HG03064 (cell line): ENCODE data around the gene CMTM5.
"Not testable (repeated sequence)": the region's sequence is repeated elsewhere in the genome, so short reads cannot be mapped to it uniquely, and the experiment has no call there.

Experiments used
- ATAC-seq: cut with Tn5 transposase; IDR thresholded peaks from one replicate; pipeline ENCODE4 v1.9.1; 2021; ENCODE audit warnings: low read depth; ENCODE audit not compliant: unreplicated experiment

The CMTM5 gene

DNA sequence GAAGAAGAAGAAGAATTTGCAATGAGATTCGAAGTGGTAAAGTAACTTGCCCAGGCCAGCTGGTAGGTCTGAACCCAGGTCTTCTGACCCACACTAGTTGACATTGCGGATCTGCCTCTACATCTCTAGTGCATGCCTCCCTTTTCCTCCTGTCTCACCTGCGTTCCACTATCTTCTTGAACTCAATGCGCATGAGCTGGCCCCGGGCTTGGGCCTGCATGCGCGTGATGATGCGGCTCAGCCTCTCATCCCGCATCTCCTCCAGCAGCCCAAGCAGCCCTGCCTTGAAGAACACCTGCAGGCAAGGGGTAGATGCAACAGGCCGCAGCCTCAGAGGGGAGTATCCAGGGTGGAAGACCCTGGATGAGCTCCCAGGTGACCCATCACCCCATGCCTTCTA is 19.3 kb downstream of the CMTM5 start:
- ATAC-seq: no peak

DNA sequence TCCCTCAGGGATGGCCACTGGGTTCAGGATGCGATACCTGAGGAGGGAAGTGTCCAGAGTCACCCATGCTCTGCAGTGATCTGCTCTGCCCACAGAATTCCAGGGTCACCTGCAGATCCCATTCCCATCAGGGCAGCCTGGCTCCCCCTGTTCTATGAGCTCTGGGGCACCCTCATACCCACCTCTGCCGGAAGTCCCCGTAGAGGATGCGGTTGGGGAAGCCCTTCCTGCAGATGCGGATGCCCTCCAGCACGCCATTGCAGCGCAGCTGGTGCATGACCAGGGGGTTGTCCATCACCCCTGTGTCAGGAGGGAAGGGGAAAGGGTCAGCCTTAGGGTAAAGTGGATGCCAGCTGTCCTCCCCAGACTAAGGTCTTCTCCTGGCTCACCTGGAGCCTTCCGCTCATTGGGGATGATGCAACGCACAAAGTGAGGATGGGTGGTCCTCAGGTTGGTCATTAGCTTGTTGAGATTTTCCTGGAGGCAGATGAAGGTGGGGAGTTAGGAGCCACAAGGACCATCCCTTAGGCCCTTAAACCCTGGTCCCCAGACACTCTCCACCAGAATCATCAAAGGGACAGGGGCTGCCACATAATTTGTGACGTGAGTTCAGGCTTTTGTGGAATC is 20.0 kb downstream of the CMTM5 start:
- no peak for ATAC-seq

DNA sequence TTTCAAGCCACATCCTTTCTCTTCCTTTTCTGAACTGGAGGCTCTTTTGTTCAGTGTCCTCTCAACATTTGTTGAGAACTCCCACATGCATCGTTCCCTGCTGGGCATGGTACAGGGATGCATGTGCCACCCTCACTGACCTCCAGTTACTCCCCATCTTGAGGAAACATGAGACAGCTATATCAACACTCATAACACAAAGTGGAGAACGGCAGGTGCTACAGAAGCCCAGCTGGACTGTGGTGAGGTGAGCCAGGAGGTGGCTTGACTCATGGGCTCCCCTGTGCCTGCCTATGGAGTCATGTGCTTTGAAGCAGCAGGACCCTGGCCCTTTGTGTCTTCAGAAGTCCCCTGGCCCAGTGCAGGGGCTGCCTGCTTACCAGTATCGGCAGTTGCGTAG is 21.5 kb downstream of the CMTM5 start:
- ATAC-seq: no peak

DNA sequence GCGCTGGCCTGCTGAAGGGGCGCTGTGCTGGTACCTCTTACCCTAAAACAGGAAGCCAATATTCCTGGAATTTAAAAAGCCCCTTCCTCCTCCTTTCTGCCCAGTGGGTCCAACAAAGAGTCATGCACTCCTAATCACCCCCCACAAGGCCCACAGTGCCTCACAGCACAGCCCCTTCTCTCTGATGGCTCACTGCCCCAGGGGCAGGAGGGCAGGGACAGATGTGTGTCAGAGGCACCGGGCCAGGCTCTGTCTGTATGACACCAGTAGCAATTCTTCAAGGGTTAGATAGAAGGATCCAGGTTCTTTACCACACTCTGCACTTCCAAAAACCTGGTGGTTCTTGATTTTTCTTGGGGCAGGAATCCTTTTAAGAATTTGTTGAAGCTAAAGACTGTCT is 22.3 kb downstream of the CMTM5 start:
- ATAC-seq: no peak

DNA sequence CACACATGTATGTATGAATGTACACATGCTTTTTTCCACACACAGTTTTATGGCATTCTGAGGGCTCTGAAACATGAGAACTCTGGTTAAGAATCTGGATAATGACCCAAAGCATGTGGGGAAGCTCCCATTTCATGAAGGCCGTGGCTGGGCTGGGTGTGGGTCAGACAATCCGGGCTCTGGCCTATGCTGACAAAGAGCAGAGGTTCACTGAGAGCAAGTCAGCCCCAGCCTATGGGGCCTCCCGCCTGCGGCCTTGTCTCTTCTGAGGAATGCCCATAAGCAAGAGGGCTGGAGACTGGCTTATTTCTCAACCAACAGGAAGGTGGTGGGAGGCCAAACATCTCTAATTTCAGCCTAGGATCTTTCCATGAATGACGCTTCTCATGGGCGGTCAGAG is 22.7 kb downstream of the CMTM5 start:
- no peak for ATAC-seq

DNA sequence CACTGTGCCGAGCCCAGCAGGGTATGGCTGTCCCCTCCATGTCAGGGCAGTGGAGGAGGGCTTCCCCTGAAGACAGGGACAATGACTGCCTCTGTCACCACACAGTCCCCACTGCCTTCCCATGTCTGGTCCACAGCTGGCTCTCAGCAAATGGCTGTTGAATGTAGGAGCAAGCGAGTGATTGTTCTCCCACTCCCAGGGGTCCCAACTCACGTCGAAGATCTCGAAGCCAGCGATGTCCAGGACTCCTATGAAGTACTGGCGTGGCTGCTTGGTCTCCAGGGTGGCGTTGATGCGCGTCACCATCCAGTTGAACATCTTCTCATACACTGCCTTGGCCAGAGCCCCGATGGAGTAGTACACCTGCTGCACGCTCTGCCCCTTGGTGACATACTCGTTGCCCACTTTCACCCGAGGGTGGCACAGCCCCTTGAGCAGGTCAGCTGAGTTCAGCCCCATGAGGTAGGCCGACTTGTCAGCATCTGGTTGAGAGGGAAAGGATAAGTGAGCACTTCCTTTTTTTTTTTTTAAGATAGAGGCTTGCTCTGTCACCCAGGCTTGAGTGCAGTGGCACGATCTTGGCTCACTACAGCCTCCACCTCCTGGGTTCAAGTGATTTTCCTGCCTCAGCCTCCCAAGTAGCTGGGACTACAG is 23.8 kb downstream of the CMTM5 start:
- not testable (repeated sequence) for ATAC-seq

DNA sequence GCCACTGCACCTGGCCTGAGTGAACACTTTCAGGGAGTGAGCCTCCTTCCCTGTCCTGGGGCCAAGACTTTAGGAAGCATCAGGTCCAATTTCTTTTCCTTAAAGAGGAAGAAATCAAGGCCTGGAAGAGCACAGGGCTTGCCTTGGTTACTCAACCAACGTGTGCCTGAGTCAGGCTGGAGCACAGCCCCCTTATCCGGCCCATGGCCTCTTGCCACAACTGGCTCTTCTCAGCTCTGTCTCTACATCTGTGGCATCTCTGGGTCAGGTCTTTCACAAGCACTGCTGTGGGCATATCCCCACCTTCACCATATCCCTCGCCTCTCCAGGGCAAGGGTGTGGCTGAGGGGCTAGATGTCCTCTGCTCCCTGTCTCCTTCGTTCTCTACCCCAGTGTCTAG is 24.4 kb downstream of the CMTM5 start:
- ATAC-seq: no peak

DNA sequence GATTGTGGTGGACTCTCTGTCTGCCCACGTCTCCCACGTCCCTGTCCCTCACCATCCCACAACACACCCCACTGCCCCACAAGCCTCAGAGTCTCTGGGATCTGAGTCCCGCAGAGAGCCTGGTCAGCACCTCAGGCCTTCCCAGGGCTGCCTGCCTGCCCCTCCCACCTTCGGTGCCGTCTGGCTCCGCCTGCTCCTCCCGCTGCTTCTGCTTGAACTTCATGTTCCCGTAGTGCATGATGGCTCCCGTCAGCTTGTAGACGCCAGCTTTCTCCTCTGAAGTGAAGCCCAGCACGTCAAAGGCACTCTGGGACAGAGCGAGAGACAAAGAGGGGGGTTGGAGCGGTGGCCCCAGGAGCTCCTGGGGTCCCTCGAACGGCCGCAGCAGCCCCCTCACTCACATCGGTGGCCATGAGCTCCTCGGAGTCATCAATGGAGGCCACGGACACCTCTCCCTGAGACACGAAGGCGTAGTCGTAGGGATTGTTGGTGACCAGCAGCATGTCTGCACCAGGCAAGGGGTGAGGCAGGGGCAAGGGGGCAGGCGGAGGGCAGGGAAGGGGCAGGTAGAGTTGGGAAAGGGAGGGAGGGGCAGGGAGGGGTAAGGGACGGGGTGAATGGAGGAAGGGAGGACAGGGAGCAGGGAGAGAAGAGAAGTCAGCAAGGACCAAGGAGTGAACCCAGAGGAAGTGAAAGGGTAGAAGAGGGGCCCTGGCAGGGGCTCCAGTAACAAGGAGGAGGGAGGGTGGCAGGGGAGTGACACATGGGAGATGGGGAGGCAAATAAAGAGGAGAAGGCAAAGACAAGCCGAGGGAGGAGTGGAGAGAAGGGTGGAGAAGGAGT is 25.7 kb downstream of the CMTM5 start:
- ATAC-seq: no peak

DNA sequence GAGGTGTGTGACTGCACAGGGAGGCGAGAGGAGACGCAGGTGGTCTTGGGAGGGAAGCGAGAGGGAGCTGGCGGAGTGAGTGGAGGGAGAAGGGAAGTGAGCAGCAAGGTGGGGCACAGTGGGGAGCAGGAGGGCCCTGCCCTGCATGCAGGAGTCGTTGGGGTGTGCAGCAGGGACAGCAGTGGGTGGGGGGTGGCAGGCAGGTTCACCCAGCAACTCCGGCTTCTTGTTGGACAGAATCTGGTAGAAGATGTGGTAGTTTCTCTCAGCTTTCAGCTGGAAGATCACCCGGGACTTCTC is 26.2 kb downstream of the CMTM5 start:
- ATAC-seq: no peak

DNA sequence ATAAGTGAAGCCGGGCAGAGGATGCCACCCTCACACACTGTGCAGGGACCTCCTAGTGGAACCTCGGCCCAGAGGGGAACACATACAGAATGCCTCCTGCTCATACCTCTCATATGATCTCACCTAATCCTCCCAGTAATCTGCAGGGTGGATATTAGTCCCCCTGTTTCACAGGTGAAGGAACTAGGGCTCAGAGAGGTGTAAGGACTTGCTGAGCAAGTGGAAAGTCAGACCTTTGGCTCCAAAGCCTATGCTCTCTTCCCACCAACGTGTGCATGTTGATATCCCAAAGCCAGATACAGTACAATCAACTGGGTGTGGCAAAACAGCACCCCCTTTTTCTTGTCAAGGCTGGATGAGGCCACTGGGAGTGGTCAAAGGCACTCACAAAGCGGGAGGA is 27.1 kb downstream of the CMTM5 start:
- ATAC-seq: no peak

DNA sequence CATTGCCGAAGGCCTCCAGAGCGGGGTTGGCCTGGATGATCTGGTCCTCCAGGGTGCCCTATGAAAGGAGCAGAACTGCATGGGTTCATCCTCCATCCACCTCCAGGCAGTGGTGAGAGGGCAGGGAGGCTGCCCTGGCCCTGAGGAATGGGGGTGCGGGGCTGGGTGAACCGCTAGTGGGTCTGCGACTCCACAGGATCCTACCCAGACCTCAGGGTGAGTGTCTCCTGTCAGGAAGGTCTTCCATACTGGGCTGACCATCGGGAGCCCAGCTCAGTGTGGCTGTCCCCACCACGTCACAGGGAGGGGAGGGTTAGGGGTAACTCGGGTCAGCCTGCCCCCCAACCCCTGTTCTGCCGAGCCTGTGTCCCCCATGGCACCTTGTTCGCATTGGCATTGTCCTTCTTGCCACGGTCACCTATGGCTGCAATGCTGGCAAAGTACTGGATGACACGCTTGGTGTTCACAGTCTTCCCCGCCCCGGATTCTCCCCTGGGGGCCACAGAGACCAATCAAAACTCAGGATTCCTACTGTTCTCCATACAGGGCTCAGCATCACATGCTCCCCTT is 27.6 kb downstream of the CMTM5 start:
- ATAC-seq: no peak

DNA sequence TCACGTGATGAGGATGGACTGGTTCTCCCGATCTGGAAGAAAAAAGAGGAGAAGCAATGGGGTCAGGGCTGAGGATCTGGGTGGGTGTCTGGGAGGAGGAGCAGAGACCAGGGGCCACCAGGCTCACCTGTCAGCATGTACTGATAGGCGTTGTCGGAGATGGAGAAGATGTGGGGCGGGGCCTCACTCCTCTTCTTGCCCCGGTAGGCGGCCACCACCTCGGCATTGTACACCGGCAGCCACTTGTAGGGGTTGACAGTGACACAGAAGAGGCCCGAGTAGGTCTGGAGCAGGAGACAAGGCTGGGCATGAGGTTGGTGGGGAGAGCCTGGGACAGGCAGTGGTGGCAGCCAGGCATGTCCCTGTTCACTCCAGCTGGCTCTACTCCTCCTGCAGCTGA is 28.2 kb downstream of the CMTM5 start:
- no peak for ATAC-seq

DNA sequence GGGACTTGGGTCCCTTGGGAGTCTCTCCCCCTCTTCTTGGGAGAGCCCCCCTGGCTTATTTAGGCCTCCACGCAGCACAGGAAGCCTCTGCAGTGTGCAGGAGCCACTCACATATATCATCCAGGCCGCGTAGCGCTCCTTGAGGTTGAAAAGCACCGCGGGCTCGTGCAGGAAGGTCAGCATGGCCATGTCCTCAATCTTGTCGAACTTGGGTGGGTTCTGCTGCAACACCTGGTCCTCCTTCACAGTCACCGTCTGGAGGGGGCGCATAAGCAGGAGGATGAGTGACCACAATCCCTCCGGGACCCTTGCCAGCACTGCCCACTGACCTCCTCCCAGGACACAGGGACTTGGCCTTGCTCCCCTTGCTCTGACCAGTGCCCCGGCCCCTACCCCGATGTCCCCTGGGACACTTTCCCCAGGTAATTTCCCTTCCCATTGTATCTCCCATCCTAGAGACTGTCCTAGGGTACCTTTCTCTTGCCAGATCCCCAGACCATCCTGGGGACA is 28.7 kb downstream of the CMTM5 start:
- ATAC-seq: no peak

DNA sequence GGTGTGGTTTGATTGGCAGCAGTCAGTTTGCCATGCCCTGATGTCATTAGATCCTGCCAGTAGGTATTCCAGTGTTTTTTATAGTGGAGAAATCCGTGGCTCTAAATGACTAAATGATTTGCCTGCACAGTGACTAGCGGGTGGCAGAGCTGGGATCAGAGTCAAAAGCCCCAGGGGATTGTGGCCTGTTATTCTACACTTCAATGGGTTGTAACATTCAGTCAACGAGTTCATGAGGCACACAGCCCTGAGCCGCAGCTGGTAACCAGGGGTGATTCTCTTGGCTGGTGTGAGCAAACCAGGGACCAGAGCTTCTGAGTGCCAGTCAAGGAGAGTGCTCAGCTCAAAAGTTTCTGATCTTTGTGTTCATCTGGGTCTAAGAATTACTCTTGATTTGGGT is 29.4 kb downstream of the CMTM5 start:
- no peak for ATAC-seq

DNA sequence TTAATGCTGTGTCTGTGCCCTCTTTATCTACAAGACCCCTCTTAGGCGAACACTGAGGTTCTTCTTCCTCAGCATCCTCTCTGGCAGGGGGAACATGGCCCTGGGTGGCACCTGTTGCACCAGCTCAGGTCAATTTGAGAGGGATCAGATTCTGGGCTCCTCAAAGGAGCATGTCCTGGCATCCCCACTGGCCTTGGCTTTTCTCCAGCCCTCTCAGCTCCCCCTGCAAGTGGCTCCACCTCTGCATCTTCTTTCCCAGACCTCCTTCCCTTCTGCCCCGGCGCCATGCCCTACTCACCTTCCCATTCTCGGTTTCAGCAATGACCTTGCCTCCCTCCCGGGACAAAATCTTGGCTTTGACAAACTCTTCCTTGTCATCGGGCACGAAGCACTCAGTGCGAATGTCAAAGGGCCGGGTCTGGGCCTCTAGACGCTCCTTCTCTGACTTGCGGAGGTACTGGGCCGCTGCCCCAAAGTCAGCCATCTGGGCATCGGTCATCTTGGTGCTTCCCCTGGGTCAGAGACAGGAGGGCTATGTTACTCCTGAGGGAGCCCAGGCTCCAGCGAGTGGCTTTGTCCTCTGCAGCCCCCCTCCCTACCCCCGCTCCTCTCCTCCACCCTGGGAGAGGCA is 30.0 kb downstream of the CMTM5 start:
- no peak for ATAC-seq

DNA sequence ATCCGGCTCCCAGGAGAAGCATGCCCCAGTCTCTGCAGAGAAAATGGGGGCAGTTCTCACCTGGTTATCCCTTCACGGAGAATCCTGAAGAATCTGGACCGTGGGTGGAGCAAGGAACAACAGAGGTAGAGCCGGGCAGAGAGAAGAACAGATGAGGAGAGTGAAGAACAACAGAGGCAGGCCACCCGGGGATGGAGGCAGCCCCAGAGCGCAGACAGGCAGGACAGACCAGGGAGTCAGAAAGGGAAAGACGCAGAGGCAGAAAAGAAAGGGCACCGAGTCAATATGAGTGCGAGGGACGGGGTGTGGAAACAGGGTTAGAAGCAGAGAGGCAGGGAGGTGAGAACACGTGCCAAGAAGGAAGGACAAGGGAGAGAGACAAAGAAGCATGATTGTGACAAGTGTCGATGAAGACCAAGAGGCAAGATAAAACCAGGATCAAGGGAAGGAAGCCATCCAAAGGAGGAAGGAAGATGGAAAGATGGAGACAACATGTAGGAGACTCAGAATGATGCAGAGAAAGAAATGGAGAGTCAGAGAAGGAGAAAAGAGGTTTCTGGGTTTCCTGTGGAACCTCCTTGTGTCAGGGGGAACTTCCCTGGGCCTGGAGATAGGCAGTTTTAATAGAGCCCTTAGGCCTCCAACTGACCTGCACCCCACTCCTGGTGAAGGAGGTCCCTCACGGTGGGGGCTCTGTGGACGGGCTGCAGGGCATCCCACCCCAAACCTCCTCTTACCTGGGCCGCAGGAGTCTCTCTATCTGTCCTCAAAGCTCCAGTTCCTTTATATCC is 30.9 kb downstream of the CMTM5 start, which contains the start of gene MYH6:
Gene MYH6 (minus strand): TSS at position 758 of the 791 bp plus-strand sequence. CDS start 1,050 bp downstream, outside the sequence.
- no peak for ATAC-seq

DNA sequence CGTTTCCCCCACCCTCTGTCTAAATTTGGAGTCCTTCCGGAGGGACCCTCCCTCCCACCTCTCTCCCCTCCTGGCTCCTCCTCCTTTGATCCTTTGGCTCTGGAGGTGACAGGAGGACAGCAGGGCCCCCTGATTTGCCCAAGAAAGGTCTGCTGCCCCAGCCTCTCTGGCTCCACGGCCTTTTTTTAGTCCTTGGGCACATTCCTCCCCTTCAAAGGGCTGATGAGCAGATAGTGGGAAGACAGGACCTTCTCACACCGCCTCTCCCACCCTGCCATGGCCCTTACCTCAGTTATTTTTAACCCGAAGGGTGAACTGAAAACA is 31.4 kb downstream of the CMTM5 start:
- no peak for ATAC-seq

DNA sequence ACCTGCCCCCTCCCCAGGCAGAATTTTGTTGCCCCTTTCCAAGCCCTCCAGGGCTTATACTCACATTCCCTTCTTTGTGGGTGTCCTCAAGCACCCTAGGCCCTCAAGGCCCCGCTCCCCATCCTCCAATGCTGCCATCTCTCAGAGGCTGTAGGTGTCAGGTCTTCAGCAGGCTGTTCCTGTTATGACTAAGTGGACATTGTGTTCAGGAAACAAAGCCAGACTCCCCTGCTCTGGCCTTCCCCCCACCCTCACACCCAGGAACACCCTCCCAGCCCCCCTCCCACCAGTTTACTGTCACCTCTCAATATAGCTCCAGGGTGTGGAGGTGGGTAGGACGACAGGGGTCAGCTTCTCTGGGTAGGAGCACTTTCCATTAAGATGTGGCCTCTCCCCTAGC is 32.6 kb downstream of the CMTM5 start:
- no peak for ATAC-seq

DNA sequence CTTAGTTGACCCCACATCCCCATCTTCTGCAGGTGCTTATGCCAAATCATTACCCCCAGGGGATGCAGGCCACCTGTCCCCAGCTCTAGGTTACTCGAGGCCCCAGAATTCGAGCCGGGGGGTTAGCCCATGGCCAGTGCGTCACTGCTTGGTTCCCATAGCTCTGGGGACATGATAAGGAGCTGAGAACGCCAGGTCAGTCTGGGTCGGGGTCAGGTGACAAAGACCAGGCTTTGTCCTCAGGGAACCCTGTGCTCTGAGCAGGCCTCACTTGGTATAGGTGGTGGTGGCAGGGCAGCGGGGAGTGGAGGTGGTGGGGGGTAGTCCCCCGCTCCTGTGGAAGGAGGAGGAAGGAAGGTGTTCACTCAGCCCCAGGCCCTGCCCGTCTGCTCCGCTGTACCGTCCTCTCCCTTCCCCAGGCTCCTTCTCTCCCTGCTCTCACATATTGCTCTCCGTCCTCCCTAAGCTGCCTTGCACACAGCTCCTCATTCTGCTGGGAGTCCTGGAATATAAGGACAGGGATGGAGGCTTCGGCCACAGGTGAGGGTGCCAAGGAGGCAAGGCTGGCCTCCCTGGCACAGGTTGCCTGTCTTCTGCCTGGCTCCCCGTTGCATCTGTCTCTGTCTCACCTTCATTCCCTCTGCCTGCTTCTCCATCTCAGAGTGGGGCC is 33.3 kb downstream of the CMTM5 start:
- no peak for ATAC-seq
